ENCODE results near the gene NOXA1.

NOXA1 gene

DNA sequence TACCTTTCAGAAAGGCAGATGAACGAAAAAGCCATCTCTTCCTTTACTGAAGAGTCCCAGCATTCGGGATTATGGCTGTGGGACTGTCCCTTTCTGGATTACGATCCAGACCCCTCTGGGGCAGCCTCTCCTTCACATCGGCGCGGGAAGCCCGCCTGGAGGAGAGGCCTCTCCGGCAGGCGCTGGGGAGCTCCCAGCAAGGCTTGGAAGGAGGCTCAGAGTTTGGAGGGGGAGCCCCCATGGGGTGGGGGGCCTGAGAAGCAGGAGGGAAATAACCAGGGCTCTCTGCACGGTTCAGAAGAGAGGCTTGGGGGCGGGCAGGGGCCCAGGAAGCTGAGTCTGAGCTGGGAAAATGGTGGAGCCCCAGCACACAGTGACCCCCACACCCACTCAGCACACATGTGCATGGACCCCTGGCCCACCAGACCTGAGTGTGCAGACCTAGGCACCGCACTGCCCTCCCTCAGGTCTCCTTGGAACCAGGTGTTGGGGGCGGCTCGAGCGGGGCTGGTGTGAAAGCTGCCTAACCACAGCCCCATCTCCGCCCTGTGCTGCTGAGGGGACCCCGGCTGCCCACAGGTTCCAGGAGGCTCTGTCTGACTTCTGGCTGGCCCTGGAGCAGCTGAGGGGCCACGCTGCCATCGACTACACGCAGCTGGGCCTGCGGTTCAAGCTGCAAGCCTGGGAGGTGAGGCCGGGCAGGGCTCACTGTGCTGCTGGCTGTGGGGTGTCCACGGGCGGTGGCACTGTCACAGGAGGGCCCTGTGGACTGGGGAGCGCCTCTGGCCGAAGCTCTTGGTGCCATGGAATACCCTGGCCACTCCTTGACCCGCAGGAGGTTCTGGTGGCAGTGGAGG, 4.5 kb downstream of the NOXA1 start:
- no peak for DNase-seq

- DNase-seq: no peak
Observed at GRCh38 chr9:137428311-137428630, 5.1 kb downstream of the NOXA1 start.

DNA sequence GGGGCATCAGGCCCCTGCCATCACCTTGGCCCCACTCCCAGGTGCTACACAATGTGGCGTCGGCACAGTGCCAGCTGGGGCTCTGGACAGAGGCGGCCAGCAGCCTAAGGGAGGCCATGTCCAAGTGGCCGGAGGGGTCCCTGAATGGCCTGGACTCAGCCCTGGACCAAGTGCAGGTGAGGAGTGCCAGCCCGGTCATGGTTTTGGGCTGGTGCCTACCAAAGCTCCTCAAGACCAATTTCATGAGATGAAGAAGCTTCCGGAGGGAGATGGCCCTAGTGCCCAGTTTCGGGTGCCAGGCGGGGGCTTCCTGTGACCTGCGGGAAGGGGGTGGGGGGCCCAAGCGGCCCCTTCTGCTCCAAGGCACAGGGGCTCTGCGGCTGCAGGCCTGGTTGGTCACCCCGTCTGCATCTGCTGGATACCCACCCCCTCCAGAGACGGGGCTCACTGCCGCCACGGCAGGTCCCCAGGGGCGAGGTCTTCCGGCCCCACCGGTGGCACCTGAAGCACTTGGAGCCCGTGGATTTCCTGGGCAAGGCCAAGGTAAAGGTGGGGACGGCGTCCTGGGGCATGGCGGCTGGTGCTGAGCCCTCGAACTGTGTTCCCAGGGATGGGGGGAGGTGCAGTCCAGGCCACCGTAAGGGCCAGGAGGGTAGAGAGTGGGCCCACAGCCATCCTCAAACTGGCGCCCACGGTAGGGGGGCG, 5.8 kb downstream of the NOXA1 start:
- DNase-seq: no peak

- no peak for DNase-seq
Observed at GRCh38 chr9:137429546-137429890, 6.3 kb downstream of the NOXA1 start.

- no peak for DNase-seq
Observed at GRCh38 chr9:137429974-137430722, 7.0 kb downstream of the NOXA1 start.

DNA sequence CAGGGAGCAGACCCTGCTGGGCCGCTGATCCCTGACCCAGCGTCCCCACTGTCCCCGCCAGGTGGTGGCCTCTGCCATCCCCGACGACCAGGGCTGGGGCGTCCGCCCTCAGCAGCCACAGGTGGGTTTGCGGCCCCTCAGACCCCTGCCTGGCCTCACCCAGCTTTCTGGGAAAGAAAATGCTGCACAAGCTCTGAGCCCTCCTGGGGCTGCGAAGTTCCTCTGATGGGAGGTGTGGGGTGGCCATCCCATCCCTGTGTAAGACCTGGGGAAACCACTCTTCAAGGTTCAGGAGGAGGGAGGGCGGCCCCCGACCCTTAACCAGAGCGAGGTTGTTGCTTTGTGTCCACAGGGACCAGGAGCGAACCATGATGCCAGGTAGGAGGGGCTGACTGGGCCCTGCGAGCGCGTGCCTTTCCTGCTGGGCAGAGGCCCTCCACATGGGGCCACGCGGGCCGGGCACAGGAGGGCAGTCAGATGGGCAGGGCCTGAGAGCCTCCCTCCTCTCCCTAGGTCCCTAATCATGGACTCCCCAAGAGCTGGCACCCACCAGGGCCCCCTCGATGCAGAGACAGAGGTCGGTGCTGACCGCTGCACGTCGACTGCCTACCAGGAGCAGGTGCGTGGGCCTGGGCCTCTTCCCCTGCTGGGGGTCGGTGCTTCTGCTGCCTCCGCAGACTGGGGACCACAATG, 7.7 kb downstream of the NOXA1 start:
- DNase-seq: no peak

- no peak for DNase-seq
Observed at GRCh38 chr9:137431416-137431931, 8.3 kb downstream of the NOXA1 start.

DNA sequence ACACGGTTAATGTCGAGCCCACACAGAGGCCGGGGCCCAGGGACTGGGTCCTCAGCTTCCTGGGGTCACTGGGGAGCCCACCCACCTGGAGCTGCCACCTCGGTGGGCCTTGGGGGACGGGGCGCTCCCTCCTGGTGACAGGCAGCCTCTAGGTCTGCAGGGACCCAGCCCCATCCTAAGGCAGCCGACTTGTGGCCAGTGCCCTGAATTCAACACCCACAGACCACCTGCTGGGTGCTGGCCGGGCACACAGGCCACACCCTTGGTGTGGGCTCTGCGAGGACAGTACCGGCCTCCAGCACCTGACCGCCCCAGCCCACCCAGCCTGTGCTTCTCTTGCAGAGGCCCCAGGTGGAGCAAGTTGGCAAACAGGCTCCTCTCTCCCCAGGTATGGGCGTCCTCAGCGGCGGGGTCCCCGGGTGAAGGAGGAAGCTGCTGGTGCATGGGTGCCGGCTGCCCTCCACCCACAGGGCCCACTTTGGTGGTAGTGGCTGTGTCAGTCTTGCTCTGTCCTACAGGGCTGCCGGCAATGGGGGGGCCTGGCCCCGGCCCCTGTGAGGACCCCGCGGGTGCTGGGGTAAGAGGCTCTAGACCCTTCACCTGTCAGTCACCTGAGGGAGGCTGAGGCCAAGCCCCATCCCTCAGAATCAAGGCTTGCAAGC, 9.6 kb downstream of the NOXA1 start:
- DNase-seq: no peak

- no peak for DNase-seq
Observed at GRCh38 chr9:137433349-137433915, 10.2 kb downstream of the NOXA1 start.

GRCh38 chr9:137433916-137434431, 10.8 kb downstream of the NOXA1 start:
- DNase-seq: no peak

GRCh38 chr9:137434498-137435380, 11.5 kb downstream of the NOXA1 start:
- no peak for DNase-seq

- no peak for DNase-seq
Observed at GRCh38 chr9:137435381-137435891, 12.2 kb downstream of the NOXA1 start.

- peak; percentile 28 for DNase-seq
Observed at GRCh38 chr9:137435980-137436760, 13.0 kb downstream of the NOXA1 start.

- DNase-seq: no peak
Observed at GRCh38 chr9:137436761-137437600, 13.8 kb downstream of the NOXA1 start.

DNA sequence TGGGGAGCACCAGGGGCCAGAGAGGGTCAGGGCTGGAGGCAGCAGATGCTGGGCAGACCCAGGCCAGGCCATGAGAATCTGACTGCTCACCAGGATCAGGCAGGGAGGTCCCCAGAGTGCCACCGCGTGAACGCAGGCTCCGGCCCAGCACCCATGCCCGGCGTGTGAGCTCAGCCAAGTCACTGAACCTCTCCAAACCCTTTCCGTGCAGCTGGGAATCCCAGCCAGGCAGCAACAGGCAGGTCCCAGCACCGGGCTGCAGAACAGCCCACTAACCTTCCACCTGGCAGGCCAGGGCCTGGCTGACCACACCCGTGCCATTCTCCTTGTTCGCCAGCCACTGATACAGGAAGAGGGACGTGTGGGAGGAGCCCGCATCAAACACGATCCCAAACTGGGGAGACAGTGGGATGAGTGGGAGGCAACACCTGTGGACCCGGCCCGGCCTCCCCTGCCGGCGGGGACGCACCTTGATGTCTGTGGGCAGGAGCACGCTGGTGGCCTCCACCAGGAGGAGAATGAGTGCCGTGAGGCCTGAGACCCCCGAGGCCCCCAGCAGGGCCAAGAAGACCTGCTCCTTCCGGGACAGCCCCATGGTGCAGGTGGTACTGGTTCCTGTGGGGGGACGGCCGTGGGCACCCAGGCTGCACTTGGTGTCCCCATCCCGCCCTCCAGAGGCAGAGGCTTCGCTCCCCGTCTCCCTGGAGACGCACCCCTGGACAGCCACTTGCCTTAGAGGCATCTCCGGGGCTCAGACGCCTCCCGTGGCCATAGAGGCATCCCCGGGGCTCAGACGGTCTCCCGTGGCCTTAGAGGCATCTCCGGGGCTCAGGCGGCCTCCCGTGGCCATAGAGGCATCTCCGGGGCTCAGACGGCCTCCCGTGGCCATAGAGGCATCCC, 14.7 kb downstream of the NOXA1 start:
- no peak for DNase-seq

GRCh38 chr9:137438591-137439157, 15.5 kb downstream of the NOXA1 start:
- no peak for DNase-seq

- no peak for DNase-seq
Observed at GRCh38 chr9:137439158-137439714, 16.0 kb downstream of the NOXA1 start.
